ENCODE results near the gene SLIT3.

Gene SLIT3

GRCh38 chr5:168728546-168729211 lies 572.3 kb downstream of the SLIT3 start:
- no peaks in the 10 kb centered on the region for H3K27me3 ChIP-seq (ENCODE audit: insufficient read depth, low read length, poor library complexity)
- H3K79me2 ChIP-seq (ENCODE audit: insufficient read depth, low read length), result no peaks in the 10 kb centered on the region
- H3K4me3 ChIP-seq (ENCODE audit: low read depth in 1 of 2, low read length in 2 of 2), result no peak overlapping the region
- no peaks in the 10 kb centered on the region for H3K4me1 ChIP-seq (ENCODE audit: insufficient read depth, low read length)
- H3K9ac ChIP-seq (ENCODE audit: low read depth, low read length), result no peak overlapping the region
- DNase-seq, result no peak
- no peak overlapping the region for H3K27ac ChIP-seq (ENCODE audit: low read length)
- no peaks in the 10 kb centered on the region for H3K36me3 ChIP-seq (ENCODE audit: insufficient read depth, low read length)
- no peak overlapping the region for H2AFZ ChIP-seq (ENCODE audit: low read depth, low read length)
- TF ChIP-seq EZH2 (IDR thresholded peaks at IDR 0.05; ENCODE audit: borderline replicate concordance, low read depth, low read length, severe bottlenecking) (no peak), CTCF (IDR thresholded peaks at IDR 0.05; ENCODE audit: borderline replicate concordance, extremely low read depth, low read length, poor library complexity, severe bottlenecking) (no peak)
- H3K9me3 ChIP-seq (ENCODE audit: insufficient read depth, low read length, severe bottlenecking), result peaks cover 7% of the 10 kb centered on the region
- no peaks in the 10 kb centered on the region for H4K20me1 ChIP-seq (ENCODE audit: insufficient read depth, low read length)
- H3K4me2 ChIP-seq (ENCODE audit: insufficient read depth, low read length), result no peak overlapping the region
- no peak for ATAC-seq (ENCODE audit: insufficient read depth, low read depth)

- ATAC-seq (ENCODE audit: insufficient read depth, low read depth), result no peak
- H3K27me3 ChIP-seq (ENCODE audit: insufficient read depth, low read length, poor library complexity), result no peaks in the 10 kb centered on the region
Measured at GRCh38 chr5:168727547-168727946, 573.4 kb downstream of the SLIT3 start.

DNA sequence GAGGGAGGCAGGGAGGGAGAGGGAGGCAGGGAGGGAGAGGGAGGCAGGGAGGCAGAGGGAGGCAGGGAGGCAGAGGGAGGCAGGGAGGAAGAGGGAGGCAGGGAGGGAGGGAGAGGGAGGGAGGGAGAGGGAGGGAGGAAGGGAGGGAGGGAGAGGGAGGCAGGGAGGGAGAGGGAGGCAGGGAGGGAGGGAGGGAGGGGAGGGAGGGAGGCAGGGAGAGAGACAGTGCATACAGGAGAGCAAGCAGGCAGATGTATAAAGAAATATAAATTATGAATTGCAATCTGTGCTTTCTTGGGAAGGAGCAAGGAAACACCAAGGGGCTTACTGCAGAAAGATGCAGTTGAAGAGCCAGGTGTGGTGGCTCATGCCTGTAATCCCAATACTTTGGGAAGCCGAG lies 574.6 kb downstream of the SLIT3 start:
- H3K9me3 ChIP-seq (ENCODE audit: insufficient read depth, low read length, severe bottlenecking), result peaks cover 7% of the 10 kb centered on the region
- H3K4me3 ChIP-seq (ENCODE audit: low read depth in 1 of 2, low read length in 2 of 2), result no peak overlapping the region
- H4K20me1 ChIP-seq (ENCODE audit: insufficient read depth, low read length), result no peaks in the 10 kb centered on the region
- no peaks in the 10 kb centered on the region for H3K27me3 ChIP-seq (ENCODE audit: insufficient read depth, low read length, poor library complexity)
- TF ChIP-seq EZH2 (IDR thresholded peaks at IDR 0.05; ENCODE audit: borderline replicate concordance, low read depth, low read length, severe bottlenecking) (no peak), CTCF (IDR thresholded peaks at IDR 0.05; ENCODE audit: borderline replicate concordance, extremely low read depth, low read length, poor library complexity, severe bottlenecking) (no peak)
- DNase-seq (no peak), ATAC-seq (ENCODE audit: insufficient read depth, low read depth) (no peak)
- H2AFZ ChIP-seq (ENCODE audit: low read depth, low read length), result no peak overlapping the region
- no peaks in the 10 kb centered on the region for H3K79me2 ChIP-seq (ENCODE audit: insufficient read depth, low read length)
- no peak overlapping the region for H3K27ac ChIP-seq (ENCODE audit: low read length)
- H3K36me3 ChIP-seq (ENCODE audit: insufficient read depth, low read length), result no peaks in the 10 kb centered on the region
- H3K4me1 ChIP-seq (ENCODE audit: insufficient read depth, low read length), result no peaks in the 10 kb centered on the region
- no peak overlapping the region for H3K4me2 ChIP-seq (ENCODE audit: insufficient read depth, low read length)
- no peak overlapping the region for H3K9ac ChIP-seq (ENCODE audit: low read depth, low read length)

More at GRCh38 chr5:168727547-168727946, 573.4 kb downstream of the SLIT3 start:
- H3K27ac ChIP-seq (ENCODE audit: low read length), result no peak overlapping the region
- H3K9ac ChIP-seq (ENCODE audit: low read depth, low read length), result no peak overlapping the region
- no peaks in the 10 kb centered on the region for H4K20me1 ChIP-seq (ENCODE audit: insufficient read depth, low read length)
- no peaks in the 10 kb centered on the region for H3K36me3 ChIP-seq (ENCODE audit: insufficient read depth, low read length)
- TF ChIP-seq CTCF (IDR thresholded peaks at IDR 0.05; ENCODE audit: borderline replicate concordance, extremely low read depth, low read length, poor library complexity, severe bottlenecking) (no peak), EZH2 (IDR thresholded peaks at IDR 0.05; ENCODE audit: borderline replicate concordance, low read depth, low read length, severe bottlenecking) (no peak)
- no peak overlapping the region for H2AFZ ChIP-seq (ENCODE audit: low read depth, low read length)
- peaks cover 7% of the 10 kb centered on the region for H3K9me3 ChIP-seq (ENCODE audit: insufficient read depth, low read length, severe bottlenecking)
- no peaks in the 10 kb centered on the region for H3K4me1 ChIP-seq (ENCODE audit: insufficient read depth, low read length)
- H3K79me2 ChIP-seq (ENCODE audit: insufficient read depth, low read length), result no peaks in the 10 kb centered on the region
- H3K4me2 ChIP-seq (ENCODE audit: insufficient read depth, low read length), result no peak overlapping the region
- no peak overlapping the region for H3K4me3 ChIP-seq (ENCODE audit: low read depth in 1 of 2, low read length in 2 of 2)
- DNase-seq, result no peak

All from DND-41 (cell line).